GM21529 (cell line): ENCODE data around the gene ITCH.

Experiments used
- ATAC-seq: cut with Tn5 transposase; IDR thresholded peaks from one replicate; pipeline ENCODE4 v1.9.1; 2021; ENCODE audit not compliant: unreplicated experiment

Gene ITCH

DNA sequence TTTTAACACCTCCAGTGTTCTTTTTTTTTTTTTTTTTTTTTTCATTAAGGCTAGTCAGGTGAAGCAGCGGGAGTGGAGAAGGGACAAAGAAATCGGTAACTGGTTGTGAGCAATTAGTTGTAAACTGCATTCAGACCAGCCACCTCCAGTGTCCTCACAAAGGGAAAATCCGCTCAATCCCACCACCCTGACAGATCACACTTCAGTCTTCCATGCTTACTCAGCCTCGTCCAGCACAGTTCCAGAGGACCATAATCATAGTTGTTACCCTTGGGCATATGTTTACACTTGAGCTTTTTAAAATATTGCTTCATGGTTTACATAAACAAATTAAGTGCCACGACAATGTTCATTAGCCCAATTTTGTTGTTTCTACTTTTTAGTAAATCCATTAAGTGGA, 163.4 kb downstream of the ITCH start:
- no peak for ATAC-seq

DNA sequence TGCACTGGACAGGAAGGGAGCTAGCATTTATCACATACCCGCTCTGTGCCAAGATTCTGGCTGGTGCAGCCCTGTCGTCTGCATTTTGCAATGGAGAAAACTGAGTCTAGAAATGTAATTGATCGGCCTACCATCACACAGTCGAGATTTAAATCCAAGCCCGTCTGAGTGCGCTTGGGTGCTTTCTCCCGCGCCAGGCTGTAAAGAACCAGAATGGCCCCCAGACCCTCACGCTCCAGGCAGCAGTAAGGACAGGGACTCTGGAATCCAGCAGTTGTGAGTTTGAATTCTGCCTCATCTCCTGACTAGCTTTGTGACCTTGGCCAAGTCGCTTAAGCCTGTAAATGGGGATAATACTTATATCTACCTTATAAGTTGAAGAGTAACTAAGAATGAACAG, 163.9 kb downstream of the ITCH start:
- ATAC-seq: no peak

DNA sequence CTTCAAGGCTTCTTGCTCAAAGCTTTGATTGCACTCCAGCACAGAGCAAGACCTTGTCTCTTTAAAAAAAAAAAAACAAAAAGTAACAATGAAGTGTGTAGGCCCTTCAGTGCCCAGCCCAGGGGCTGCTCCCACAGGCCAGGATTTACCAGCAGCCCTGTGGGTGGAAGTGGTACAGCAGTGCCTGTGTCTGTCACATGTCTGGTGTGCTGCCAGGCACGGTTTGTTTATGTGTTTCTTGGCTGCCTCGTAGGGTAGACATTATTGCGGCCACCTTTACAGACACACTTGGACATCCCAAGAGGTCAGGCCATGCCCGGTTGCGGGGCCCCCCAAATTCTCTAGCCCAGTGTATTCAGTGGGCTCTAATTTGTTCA, 165.8 kb downstream of the ITCH start:
- no peak for ATAC-seq

DNA sequence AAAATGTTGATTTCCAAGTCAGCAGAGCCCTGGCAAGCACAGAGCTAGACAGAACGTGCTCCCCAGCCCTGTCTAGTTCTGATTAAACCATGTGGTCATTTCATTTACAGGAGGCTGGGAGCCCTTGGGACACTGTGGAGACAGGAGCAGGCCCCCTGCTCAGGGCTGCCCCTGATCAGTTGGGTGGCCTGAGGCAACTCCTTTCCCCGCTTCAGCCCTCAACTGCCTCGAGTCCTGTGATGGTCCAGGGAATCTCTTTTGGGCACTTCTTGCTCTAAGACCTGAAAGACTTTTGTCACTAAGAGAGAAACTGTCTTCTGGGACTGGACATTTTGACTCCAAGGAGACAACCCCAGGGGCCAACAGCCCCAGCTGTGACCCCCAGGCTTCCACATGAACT, 166.7 kb downstream of the ITCH start:
- ATAC-seq: no peak

DNA sequence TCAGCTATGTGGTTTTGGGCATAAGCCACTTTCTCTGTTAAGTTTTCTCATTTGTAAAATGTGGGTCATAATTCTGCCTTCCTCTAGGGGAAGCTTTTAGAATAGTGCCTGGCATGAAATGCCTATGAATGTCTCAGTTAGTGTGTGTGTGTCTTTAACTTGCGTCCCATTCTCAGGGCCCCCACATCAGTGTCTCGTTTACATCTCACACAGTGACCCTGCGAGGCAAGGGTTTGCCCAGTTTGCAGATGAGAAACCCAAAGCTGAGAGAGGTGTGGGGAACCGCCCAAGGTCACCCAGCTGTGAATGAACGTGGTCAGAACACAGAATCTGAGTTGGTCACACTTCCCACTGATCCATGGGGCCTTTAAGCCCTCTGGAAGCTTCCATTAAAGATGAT, 167.3 kb downstream of the ITCH start:
- no peak for ATAC-seq

DNA sequence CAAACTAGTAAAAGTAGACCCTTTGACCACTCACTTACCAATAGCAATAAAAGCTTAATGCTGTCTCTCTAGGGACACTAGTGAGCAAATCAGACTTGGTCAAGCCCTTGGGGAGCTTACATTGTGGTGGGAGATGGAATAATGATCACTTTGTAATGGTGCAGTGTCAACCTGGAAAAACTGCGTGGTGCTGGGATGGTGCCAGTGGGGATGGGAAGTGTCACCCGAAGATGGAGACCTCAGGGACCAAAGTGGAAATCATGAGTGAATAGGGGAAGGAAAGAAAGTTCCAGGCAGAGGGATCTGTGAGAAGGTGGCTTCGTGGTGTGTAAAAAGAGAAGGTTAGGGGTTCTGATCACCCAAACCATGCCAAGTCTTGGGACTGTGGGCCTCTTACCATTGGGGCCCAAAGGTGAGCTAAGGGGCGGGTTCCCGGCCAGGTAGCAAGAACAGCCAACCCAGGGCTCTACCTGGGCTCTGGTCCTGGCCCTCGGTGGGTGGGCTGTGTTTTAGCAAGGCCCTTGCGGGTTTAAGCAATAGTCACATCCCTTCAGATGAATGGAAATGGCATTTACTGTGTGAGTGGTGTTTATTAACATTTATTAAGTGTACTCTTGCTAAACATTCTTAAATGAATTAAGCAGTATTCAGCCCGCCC, 168.7 kb downstream of the ITCH start:
- ATAC-seq: no peak

DNA sequence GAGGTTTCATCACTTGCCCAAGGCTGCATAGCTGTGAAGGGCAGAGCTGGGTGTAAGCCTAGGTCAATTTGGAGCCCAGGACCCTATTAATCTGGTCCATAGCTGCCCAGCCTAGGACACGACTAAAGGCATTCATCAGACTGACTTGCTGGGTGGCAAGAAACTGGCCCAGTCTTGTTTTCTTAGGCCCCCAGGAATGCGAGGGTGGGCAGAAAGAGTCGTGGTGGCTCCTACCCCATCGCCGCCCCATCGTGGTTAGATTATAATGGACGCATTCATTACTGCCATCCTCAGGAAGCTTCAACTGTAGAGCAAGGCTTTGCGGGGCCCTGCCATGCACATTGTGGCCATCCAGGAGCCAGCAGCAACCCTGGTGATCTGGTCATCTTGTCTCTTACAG, 169.2 kb downstream of the ITCH start:
- no peak for ATAC-seq

DNA sequence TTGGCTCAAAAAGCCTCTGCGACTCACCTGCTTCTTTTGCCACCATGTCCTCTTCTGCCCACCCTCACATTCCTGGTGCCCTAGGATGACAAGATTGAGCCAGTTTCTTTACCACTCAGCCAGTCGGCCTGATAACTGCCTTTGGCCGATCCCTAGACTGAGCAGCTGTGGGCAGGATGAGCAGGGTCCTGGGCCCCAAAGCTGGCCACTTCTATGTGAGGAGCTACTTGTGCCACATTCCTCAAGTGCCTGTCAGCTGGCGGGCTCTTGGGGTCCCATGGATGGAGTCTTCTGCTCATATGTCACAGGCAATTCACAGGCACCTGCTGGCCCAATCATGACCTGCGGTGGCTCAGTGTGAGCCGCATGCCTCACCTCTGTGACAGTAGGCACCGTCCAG, 169.7 kb downstream of the ITCH start:
- ATAC-seq: no peak

DNA sequence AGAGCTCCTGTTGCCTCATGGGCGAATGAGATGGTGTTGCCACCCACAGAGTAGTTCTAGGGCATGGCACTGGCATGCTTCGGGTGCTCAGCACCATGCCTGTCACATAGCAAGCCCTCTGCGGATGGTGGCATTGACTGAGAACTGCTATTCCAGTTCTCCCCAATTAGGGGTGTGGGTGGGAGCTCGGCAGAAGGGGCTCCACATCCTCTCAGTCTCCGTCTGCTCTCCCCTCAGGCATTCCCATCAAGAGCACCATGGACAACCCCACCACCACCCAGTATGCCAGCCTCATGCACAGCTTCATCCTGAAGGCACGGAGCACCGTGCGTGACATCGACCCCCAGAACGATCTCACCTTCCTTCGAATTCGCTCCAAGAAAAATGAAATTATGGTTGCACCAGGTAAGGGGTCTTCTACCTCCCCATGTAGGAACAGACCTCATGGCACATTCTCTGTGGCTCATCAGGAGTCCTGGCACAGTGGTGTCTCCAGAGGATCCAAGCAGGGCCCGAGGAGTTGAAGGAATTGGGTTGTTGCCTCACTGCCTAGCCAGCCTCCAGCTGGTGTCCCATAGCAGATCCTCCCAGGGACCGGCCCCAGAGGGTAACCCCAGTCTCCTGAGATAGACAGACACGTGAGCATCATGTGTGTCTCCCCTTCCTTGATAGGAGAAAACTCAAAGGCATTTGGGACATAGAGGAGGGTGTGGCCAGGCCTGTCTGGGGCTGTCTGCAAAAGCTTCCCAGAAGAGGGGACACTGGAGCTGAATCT, 171.5 kb downstream of the ITCH start:
- no peak for ATAC-seq

DNA sequence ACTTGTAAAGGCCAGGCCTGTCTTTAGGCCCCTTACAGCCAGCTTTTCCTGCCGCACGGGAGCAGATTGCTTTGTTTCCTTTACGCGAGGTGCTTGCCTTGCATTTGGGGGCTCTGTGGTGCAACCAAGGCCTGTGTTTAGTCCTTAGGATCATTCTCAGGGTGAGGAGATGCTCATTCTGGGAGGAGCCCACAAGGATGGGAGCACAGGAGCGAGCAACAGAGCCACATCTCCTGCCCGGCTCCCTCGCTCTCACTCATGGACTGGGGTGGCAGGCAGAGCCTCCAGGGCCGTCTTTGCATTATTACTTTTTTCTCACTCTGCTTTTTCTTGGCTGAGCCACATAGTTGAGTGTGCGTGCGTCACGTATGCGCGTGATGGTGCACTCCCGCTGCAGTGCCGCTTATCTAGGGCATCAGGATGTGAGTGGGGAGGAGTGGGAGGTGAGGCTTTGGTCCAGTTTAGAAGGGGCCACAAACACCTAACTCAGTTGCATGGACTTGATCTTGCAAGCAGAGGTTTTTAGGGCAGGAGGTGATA, 172.3 kb downstream of the ITCH start:
- no peak for ATAC-seq

DNA sequence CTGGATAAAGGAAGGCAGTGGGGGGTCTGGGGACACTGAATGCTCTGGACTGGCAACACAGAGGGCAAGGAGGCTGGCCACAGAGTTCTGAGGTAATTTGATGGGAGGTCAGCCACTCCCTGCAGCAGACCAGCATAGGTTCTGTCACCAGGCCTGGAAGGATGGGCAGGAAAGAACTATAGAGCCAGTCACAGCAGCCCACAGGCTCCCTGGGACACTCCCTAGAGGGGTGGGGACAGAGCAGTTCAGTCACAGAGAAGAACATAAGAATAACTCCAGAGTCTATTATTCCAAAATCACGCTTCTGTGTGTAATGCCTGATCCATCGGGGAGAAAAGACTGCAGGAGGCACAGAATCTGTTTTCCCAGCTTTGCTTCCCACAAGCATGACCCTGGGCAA, 172.8 kb downstream of the ITCH start:
- ATAC-seq: no peak

DNA sequence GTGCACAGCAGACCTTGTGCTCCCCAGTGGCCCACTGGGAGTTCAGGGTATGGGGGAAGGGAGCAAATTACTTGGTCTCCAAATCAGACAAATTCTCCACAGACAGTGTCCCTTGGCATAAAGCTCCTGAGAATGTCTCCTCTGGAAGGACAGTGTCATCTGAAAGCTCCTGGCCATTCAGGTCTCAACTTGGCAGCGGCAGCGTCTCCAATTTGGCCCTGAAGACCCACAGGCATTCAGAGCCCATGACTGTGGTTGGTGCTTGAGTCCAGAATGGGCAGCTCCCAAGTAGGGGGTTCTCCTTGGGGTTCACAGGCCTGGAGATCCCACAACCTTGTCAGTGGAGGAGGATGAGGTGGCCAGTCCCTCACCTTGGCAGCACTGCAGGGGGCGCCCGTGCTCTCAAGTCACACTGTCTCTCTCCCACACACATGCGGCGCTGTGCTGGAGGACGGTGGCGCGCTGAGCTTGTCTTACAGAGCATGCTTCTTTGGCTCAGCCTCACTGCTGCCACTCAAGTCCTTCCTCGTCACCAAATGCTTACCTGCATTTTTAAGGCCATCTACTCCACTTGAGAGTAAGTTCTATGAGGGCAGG, 173.8 kb downstream of the ITCH start:
- ATAC-seq: no peak

DNA sequence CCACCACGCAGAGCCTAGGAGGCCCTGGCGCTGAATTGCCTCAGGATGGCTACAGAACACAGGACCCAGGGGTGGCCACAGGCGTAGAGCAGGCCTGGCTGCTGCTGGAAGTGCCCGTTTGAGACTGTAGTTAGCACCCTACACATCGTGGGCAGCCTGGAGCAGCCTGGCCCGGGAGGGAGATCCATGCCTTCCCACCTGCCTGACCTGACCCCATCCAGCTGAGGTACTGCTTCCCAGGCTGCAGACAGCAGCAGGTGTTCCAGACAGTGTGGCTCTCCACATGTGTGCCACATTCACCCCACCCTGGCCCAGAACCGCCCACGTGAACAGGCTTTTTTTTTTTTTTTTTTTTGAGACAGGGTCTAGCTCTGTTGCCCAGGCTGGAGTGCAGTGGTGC, 174.6 kb downstream of the ITCH start:
- no peak for ATAC-seq

DNA sequence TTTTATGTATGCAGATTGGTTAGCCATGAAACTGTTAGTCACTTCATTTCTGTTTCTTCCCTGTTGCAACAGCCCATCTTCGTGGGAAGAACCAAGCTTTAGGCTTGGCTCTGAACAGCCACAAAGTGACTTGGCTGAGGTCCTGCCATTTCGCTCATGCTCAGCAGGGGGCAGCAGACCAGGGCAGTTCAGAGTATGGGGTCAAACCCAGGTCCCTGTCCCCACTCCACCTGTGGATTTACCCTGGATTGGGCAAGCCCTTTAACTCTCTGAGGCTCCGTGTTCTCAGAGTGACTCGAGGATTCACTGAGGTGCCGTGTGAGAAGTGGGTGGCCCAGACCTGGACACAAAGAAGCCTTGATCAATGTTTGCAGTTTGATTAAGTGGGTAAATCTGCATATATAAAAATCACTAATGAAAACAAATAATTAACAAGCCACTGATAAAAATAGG, 175.6 kb downstream of the ITCH start:
- no peak for ATAC-seq

DNA sequence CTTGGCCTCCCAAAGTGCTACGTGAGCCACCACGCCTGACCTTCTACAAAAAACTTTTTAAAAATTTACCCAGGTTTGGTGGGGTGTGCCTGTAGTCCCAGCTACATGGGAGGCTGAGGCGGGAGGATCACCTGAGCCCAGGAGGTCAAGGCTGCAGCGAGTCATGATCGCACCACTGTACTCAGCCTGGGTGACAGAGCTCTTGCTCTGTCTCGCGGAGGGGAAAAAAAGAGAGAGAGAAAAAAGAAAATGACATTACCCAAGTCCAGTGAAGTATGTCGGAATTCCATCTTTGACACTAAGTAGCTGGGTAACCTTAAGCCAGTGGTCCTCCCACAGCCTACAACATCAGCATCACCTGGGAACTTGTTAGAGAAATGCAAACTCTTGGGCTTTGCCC, 176.7 kb downstream of the ITCH start:
- no peak for ATAC-seq

DNA sequence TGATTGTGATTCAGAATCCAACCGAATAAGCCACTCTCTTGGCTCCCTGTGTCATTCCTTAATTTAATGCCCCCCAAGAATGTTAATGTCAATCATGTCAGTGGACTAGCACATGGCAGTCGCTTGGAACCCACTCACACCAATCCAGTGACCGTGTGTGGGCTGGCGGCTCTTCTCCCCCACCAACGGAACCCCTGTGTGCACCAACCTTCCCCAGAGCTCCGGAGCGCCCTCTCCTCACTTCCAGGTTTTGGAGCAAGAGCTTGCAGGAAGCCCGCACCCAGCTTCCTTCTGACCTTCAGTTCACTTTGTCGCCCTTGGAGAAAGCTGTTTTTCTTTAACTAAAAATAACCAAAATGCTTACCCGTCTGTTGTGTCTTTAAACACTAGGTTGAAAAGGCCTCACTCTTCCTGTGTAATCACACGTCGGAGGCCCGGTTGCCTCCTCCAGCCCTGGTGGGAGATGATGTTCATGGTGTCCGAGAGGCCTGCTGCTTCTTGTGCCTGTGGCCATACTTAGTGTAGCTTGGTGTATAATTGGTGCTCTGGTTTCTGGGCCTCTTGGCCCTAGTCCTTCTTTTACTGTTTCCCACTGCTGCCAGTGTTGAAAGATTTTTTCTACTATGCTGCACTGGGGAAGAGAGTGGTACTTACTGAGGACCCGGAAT, 177.7 kb downstream of the ITCH start:
- no peak for ATAC-seq

DNA sequence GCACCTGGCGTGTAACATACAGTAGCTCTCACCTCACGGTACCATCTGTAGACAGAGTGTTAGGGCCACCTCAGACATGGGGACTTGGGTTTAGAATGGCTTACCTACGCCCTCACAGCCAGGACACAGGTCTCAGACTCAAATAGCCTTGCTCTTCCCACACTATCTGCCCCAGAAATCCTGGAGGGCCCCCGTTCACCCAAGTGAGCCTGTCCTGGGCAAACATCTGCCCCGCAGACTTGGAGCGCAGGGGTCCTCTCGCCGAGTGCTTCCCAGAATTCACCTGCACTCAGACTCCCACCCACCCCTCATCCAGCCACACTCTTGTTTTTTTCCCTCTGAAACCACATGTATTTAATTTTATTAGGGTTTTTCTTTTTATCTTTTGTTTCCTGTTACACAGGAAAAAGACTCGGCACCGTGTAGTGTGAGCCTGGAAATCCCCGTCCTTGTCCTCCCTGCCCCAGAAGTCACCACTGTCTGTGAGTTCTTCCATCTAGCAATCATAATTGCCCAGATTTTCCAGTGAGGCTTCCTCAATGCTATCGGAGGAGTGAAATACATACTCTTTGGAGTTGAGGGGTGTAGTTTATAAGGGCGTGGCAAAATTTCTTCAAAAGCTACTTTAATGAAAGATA, 178.3 kb downstream of the ITCH start:
- no peak for ATAC-seq

DNA sequence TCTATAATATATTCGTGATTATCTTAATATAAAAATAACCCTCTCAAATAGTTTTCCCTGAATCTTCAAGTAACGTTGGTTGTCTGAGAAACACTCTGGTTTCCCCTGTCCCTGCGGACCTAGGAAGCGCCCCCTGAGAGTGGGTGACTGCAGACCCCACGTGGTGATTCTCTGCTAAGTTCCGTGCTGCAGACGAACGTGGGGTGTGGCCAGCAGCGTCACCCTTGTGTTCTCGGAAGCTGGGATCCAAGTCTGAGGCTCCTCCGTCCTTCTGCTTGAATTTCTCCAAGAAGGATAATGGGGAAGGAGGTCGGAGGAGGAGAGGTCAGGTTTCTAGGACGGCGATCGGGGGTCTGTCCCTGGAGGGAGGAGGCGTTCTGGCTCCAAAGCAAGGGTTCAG, 178.8 kb downstream of the ITCH start:
- no peak for ATAC-seq

DNA sequence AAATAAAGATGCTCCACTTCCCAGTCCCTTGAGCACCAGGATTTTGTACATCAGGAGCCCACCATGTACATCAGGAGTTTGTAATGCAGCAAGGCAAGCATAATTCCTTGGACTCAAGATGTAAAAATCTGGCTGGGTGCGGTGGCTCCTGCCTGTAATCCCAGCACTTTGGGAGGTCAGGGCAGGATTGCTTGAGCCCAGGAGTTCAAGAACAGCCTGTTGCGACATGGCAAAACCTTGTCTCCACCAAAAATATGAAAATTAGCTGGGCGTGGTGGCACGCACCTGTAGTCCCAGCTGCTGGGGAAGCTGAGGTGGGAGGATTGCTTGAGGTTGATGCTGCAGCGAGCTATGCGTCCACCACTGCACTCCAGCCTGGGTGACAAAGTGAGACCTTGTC, 179.4 kb downstream of the ITCH start:
- no peak for ATAC-seq

DNA sequence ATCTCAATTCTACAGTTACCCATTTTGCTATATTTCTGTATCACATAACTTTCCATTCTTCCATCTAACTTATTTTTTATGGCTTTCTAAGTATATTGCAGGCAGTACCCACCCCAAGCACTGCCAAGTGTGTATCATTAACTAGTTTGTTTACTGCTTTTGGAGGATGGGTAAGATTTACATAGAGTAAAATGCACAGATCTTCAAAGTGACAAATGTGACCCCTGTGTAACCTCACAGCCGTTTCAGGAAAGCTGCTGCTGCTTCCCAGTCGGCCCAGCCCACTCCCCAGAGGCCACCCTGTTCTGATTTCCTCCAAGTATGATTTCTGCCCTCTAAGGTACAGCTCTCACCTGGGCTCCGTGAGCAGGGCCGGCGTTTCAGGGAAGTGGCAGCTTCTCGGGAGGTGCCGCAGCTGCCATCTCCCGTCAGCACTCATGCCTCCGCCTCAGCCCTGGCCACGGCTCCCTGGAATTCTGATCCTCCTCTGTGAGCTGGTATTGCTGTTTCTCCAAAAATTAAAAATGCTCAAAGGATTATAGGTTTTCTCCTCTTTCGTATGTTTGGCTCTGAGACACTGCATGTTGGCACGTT, 180.5 kb downstream of the ITCH start:
- ATAC-seq: no peak
